ENCODE results near the gene MCTP1. TPM values are rescaled to one million over a fixed set of nuclear protein-coding genes. Genes with fewer than 3 reads are reported as not detected.
"Not testable (repeated sequence)": the region's sequence is repeated elsewhere in the genome, so short reads cannot be mapped to it uniquely, and the experiment has no call there.

Gene MCTP1
- total and polyA plus RNA-seq, 8 donors, result 4.4 to 55.1 (median 5.9) TPM

- no peak overlapping the region for H3K4me3 ChIP-seq
- H3K4me1 ChIP-seq, result no peaks in the 10 kb centered on the region
- intact Hi-C loops (cut with DNase I), result no loop called here
- H3K27ac ChIP-seq, result no peak overlapping the region
- H3K27me3 ChIP-seq, result no peaks in the 10 kb centered on the region
- DNase-seq (no peak), ATAC-seq (no peak)
- H3K9me3 ChIP-seq, result no peaks in the 10 kb centered on the region
- TF ChIP-seq, protein P1, sequence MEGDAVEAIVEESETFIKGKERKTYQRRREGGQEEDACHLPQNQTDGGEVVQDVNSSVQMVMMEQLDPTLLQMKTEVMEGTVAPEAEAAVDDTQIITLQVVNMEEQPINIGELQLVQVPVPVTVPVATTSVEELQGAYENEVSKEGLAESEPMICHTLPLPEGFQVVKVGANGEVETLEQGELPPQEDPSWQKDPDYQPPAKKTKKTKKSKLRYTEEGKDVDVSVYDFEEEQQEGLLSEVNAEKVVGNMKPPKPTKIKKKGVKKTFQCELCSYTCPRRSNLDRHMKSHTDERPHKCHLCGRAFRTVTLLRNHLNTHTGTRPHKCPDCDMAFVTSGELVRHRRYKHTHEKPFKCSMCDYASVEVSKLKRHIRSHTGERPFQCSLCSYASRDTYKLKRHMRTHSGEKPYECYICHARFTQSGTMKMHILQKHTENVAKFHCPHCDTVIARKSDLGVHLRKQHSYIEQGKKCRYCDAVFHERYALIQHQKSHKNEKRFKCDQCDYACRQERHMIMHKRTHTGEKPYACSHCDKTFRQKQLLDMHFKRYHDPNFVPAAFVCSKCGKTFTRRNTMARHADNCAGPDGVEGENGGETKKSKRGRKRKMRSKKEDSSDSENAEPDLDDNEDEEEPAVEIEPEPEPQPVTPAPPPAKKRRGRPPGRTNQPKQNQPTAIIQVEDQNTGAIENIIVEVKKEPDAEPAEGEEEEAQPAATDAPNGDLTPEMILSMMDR (IDR thresholded peaks at IDR 0.05), result no peak
- H3K36me3 ChIP-seq, result peaks cover 0 to 23% of the 10 kb centered on the region in 2 donors
Measured at GRCh38 chr5:94849324-94849723, 435.6 kb downstream of the MCTP1 start.

DNA sequence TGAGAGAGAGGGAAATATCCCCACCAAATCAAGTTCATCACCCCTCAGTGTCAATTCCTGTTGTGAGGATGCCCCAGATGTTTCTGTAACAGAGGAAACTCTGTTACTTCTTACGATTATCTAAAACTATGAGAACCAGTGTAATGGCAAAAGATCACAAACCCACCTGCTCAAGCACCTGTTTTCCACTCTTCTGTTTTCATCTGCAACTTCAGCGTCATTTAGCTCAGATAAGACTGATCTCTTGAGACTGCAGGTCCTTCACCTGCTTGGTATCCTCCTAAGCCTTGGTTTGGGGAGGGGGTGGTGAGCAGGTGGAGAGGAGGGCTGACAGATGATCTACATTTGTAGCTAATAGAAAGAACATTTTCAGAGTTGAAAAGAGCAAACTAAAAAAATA lies 437.2 kb downstream of the MCTP1 start:
- intact Hi-C loops (cut with DNase I), result no loop called here
- H3K4me3 ChIP-seq, result no peak overlapping the region
- ATAC-seq (no peak), DNase-seq (no peak)
- H3K27me3 ChIP-seq, result no peaks in the 10 kb centered on the region
- H3K9me3 ChIP-seq, result no peaks in the 10 kb centered on the region
- H3K4me1 ChIP-seq, result no peaks in the 10 kb centered on the region
- H3K27ac ChIP-seq, result no peak overlapping the region
- TF ChIP-seq, protein P1 (IDR thresholded peaks at IDR 0.05), result no peak
- peaks cover 0 to 24% of the 10 kb centered on the region in 2 donors for H3K36me3 ChIP-seq

DNA sequence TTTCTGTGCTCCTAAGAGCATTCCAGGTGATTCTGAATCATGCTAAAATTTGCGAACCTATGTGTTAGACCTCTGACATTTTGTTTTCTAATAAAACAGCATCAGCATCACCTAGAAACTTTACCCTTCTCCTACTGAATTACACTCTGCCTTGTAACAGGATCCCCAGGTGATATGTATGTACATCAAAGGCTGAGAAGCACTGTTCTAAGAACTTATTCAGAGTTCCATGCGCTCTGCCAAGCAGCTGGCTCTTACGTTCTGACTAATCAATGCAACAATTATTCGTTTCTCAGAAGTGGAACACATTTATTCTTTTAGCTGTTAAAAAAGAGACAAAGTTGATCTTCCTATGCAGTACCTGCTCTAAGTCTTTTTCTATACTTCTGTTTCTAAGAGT lies 437.9 kb downstream of the MCTP1 start:
- ATAC-seq, result no peak
- intact Hi-C loops (cut with DNase I), result no loop called here
- no peak overlapping the region for H3K27ac ChIP-seq
- H3K27me3 ChIP-seq, result no peaks in the 10 kb centered on the region
- DNase-seq, result no peak
- no peaks in the 10 kb centered on the region for H3K9me3 ChIP-seq
- no peak overlapping the region for H3K4me3 ChIP-seq
- TF ChIP-seq, protein P1 (IDR thresholded peaks at IDR 0.05), result no peak
- no peaks in the 10 kb centered on the region for H3K4me1 ChIP-seq
- H3K36me3 ChIP-seq, result peaks cover 0 to 24% of the 10 kb centered on the region in 2 donors

DNA sequence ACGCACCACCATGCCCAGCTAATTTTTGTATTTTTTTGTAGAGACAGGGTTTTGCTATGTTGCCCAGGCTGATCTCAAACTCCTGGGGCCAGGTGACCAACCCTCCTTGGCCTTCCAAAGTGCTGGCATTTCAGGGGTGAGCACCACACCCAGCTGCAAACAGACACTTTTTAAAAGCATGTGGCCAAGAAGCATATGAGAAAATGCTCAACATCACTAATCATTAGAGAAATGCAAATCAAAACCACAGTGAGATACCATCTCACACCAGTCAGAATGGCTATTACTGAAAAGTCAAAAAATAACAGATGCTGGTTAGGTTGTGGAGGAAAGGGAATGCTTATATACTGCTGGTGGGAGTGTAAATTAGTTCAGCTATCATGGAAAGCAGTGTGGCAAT lies 439.2 kb downstream of the MCTP1 start:
- DNase-seq; H3K9me3 ChIP-seq; ATAC-seq; H3K4me3 ChIP-seq; H3K27ac ChIP-seq; H3K4me1 ChIP-seq; H3K27me3 ChIP-seq; intact Hi-C loops (cut with DNase I): not testable (repeated sequence)
- H3K36me3 ChIP-seq, result peaks cover 0 to 28% of the 10 kb centered on the region in 2 donors

- Histone ChIP-seq H3K36me3 (peaks cover 0 to 13% of the 10 kb centered on the region in 2 donors), H3K27ac (no peak overlapping the region), H3K27me3 (no peaks in the 10 kb centered on the region), H3K9me3 (no peaks in the 10 kb centered on the region), H3K4me1 (no peaks in the 10 kb centered on the region), H3K4me3 (no peak overlapping the region)
- ATAC-seq, result no peak
- TF ChIP-seq, protein P1 (IDR thresholded peaks at IDR 0.05), result no peak
- DNase-seq, result no peak
- intact Hi-C loops (cut with DNase I), result no loop called here
Measured at GRCh38 chr5:94841598-94842322, 443.1 kb downstream of the MCTP1 start.

- intact Hi-C loops (cut with DNase I), result no loop called here
- H3K27ac ChIP-seq, result no peak overlapping the region
- no peaks in the 10 kb centered on the region for H3K27me3 ChIP-seq
- TF ChIP-seq, protein P1 (IDR thresholded peaks at IDR 0.05), result no peak
- H3K4me1 ChIP-seq, result no peaks in the 10 kb centered on the region
- no peaks in the 10 kb centered on the region for H3K9me3 ChIP-seq
- ATAC-seq, result no peak
- no peak overlapping the region for H3K4me3 ChIP-seq
- peaks cover 0 to 21% of the 10 kb centered on the region in 2 donors for H3K36me3 ChIP-seq
- DNase-seq, result no peak
Measured at GRCh38 chr5:94833851-94834250, 451.0 kb downstream of the MCTP1 start.
